Naive B cell (primary cell): ENCODE measurements around the gene CAMK2B. TPM values are rescaled to one million over a fixed set of nuclear protein-coding genes. Genes with fewer than 3 reads are reported as not detected.
A peak's percentile ranks its signal among the peaks of the same experiment; 100 is the strongest.

Source experiments
- ATAC-seq, 2 donors: fragments of 150-1000 bp; cut with Tn5 transposase; 2 replicates each; pipeline ENCODE4 v1.10.0; 2021; ENCODE audit warnings: low read depth in 2 of 2, mild to moderate bottlenecking in 2 of 2, moderate library complexity in 2 of 2
- DNase-seq: peaks from one replicate; pipeline ENCODE4 v3.0.0; 2022
- H3K27ac Mint-ChIP-seq, 6 donors: one replicate each; pipeline ENCODE4 v1.8.0; 2020 to 2022; ENCODE audit warnings: mild to moderate bottlenecking in 6 of 6, mixed read lengths in 6 of 6, moderate library complexity in 5 of 6, inconsistent platforms in 2 of 6
- H3K27me3 Mint-ChIP-seq, 3 donors: one replicate each; pipeline ENCODE4 v1.8.0; 2021 to 2022; ENCODE audit warnings: mixed read lengths in 3 of 3, mild to moderate bottlenecking in 1 of 3
- H3K36me3 Mint-ChIP-seq, 2 donors: one replicate each; pipeline ENCODE4 v1.8.0; 2020 to 2022; ENCODE audit warnings: mixed read lengths in 2 of 2, inconsistent platforms in 1 of 2, mild to moderate bottlenecking in 1 of 2
- H3K4me1 Mint-ChIP-seq, 3 donors: one replicate each; pipeline ENCODE4 v1.8.0; 2020 to 2022; ENCODE audit warnings: mixed read lengths in 3 of 3, inconsistent platforms in 1 of 3, mild to moderate bottlenecking in 1 of 3, moderate library complexity in 1 of 3
- H3K4me3 Mint-ChIP-seq, 8 donors: one replicate each; pipeline ENCODE4 v1.8.0; 2020 to 2022; ENCODE audit warnings: mild to moderate bottlenecking in 8 of 8, mixed read lengths in 8 of 8, moderate library complexity in 8 of 8, inconsistent platforms in 2 of 8
- H3K9me3 Mint-ChIP-seq, 7 donors: one replicate each; pipeline ENCODE4 v1.8.0; 2020 to 2022; ENCODE audit warnings: mixed read lengths in 7 of 7, mild to moderate bottlenecking in 5 of 7, inconsistent platforms in 2 of 7, moderate library complexity in 1 of 7
- polyA plus RNA-seq, 6 donors: library from polyadenylated mRNA; unstranded; fragments of 300-500 nt; fragmentation: Illumina TruSeq; gene quantifications; one replicate each; pipeline ENCODE4 v1.2.3, GENCODE V29; 2021; ENCODE audit warnings: low read depth in 6 of 6

Gene CAMK2B
- polyA plus RNA-seq, 6 donors from 2014 or later = not detected

GRCh38 chr7:44226396-44226753 lies 99.0 kb downstream of the CAMK2B start:
- H3K27ac Mint-ChIP-seq = no peak overlapping the region
- no peaks in the 10 kb centered on the region for H3K9me3 Mint-ChIP-seq
- ATAC-seq (no peak), DNase-seq (no peak)
- H3K4me3 Mint-ChIP-seq = no peak overlapping the region
- H3K27me3 Mint-ChIP-seq = peaks cover 4 to 36% (median 22%) of the 10 kb centered on the region in 3 donors
- no peaks in the 10 kb centered on the region for H3K36me3 Mint-ChIP-seq
- H3K4me1 Mint-ChIP-seq = no peaks in the 10 kb centered on the region

GRCh38 chr7:44225566-44226395 lies 99.6 kb downstream of the CAMK2B start:
- Mint-ChIP-seq H3K4me1 (no peaks in the 10 kb centered on the region), H3K36me3 (no peaks in the 10 kb centered on the region), H3K27ac (no peak overlapping the region), H3K4me3 (no peak overlapping the region), H3K27me3 (peaks cover 4 to 36% (median 22%) of the 10 kb centered on the region in 3 donors), H3K9me3 (no peaks in the 10 kb centered on the region)
- ATAC-seq = no peak
- DNase-seq = no peak

- H3K4me1 Mint-ChIP-seq = no peaks in the 10 kb centered on the region
- no peak for ATAC-seq
- peaks cover 4 to 36% (median 22%) of the 10 kb centered on the region in 3 donors for H3K27me3 Mint-ChIP-seq
- H3K9me3 Mint-ChIP-seq = no peaks in the 10 kb centered on the region
- H3K36me3 Mint-ChIP-seq = no peaks in the 10 kb centered on the region
- no peak overlapping the region for H3K27ac Mint-ChIP-seq
- DNase-seq = no peak
- H3K4me3 Mint-ChIP-seq = no peak overlapping the region
Measured at GRCh38 chr7:44224974-44225565, 100.3 kb downstream of the CAMK2B start.

- no peaks in the 10 kb centered on the region for H3K36me3 Mint-ChIP-seq
- no peak for DNase-seq
- no peak for ATAC-seq
- H3K27ac Mint-ChIP-seq = peak overlapping the region in 1 of 6 donors; percentile 67
- H3K4me3 Mint-ChIP-seq = no peak overlapping the region
- peaks cover 4 to 36% (median 22%) of the 10 kb centered on the region in 3 donors for H3K27me3 Mint-ChIP-seq
- H3K4me1 Mint-ChIP-seq = no peaks in the 10 kb centered on the region
- H3K9me3 Mint-ChIP-seq = no peaks in the 10 kb centered on the region
Measured at GRCh38 chr7:44224080-44224973, 101.1 kb downstream of the CAMK2B start.

- Mint-ChIP-seq H3K36me3 (no peaks in the 10 kb centered on the region), H3K27ac (peak overlapping the region in 1 of 6 donors; percentile 67), H3K9me3 (no peaks in the 10 kb centered on the region), H3K4me3 (no peak overlapping the region), H3K4me1 (no peaks in the 10 kb centered on the region), H3K27me3 (peaks cover 4 to 36% (median 22%) of the 10 kb centered on the region in 3 donors)
- DNase-seq (no peak), ATAC-seq (no peak)
Measured at GRCh38 chr7:44223362-44224079, 101.9 kb downstream of the CAMK2B start.

- peaks cover 4 to 32% (median 22%) of the 10 kb centered on the region in 3 donors for H3K27me3 Mint-ChIP-seq
- DNase-seq (no peak), ATAC-seq (no peak)
- H3K4me1 Mint-ChIP-seq = no peaks in the 10 kb centered on the region
- H3K4me3 Mint-ChIP-seq = no peak overlapping the region
- no peaks in the 10 kb centered on the region for H3K9me3 Mint-ChIP-seq
- H3K27ac Mint-ChIP-seq = no peak overlapping the region
- H3K36me3 Mint-ChIP-seq = no peaks in the 10 kb centered on the region
Measured at GRCh38 chr7:44222776-44223261, 102.6 kb downstream of the CAMK2B start.

GRCh38 chr7:44222074-44222473 lies 103.3 kb downstream of the CAMK2B start:
- no peaks in the 10 kb centered on the region for H3K4me1 Mint-ChIP-seq
- no peak for ATAC-seq
- no peak overlapping the region for H3K27ac Mint-ChIP-seq

GRCh38 chr7:44221231-44221791 lies 104.1 kb downstream of the CAMK2B start:
- no peaks in the 10 kb centered on the region for H3K36me3 Mint-ChIP-seq
- ATAC-seq (no peak), DNase-seq (no peak)
- H3K27ac Mint-ChIP-seq = no peak overlapping the region
- no peaks in the 10 kb centered on the region for H3K4me1 Mint-ChIP-seq
- no peaks in the 10 kb centered on the region for H3K9me3 Mint-ChIP-seq
- peaks cover 4 to 28% (median 19%) of the 10 kb centered on the region in 3 donors for H3K27me3 Mint-ChIP-seq
- H3K4me3 Mint-ChIP-seq = no peak overlapping the region

More at GRCh38 chr7:44222074-44222473, 103.3 kb downstream of the CAMK2B start:
- DNase-seq = no peak
- Mint-ChIP-seq H3K36me3 (no peaks in the 10 kb centered on the region), H3K9me3 (no peaks in the 10 kb centered on the region), H3K4me3 (no peak overlapping the region), H3K27me3 (peaks cover 4 to 31% (median 22%) of the 10 kb centered on the region in 3 donors)

GRCh38 chr7:44220358-44221112 lies 104.9 kb downstream of the CAMK2B start:
- H3K4me3 Mint-ChIP-seq = no peak overlapping the region
- ATAC-seq (no peak), DNase-seq (no peak)
- no peaks in the 10 kb centered on the region for H3K36me3 Mint-ChIP-seq
- no peak overlapping the region for H3K27ac Mint-ChIP-seq
- H3K4me1 Mint-ChIP-seq = no peaks in the 10 kb centered on the region
- peaks cover 0 to 20% (median 11%) of the 10 kb centered on the region in 3 donors for H3K27me3 Mint-ChIP-seq
- no peaks in the 10 kb centered on the region for H3K9me3 Mint-ChIP-seq

- no peaks in the 10 kb centered on the region for H3K4me1 Mint-ChIP-seq
- no peak overlapping the region for H3K4me3 Mint-ChIP-seq
- no peaks in the 10 kb centered on the region for H3K36me3 Mint-ChIP-seq
- ATAC-seq (no peak), DNase-seq (no peak)
- peaks cover 0 to 17% (median 10%) of the 10 kb centered on the region in 3 donors for H3K27me3 Mint-ChIP-seq
- no peak overlapping the region for H3K27ac Mint-ChIP-seq
- no peaks in the 10 kb centered on the region for H3K9me3 Mint-ChIP-seq
Measured at GRCh38 chr7:44220046-44220357, 105.4 kb downstream of the CAMK2B start.

- Mint-ChIP-seq H3K9me3 (no peaks in the 10 kb centered on the region), H3K36me3 (no peaks in the 10 kb centered on the region), H3K4me1 (peaks cover under 1 to 2% (median 1%) of the 10 kb centered on the region in 3 donors), H3K27me3 (peaks cover 0 to 16% (median 10%) of the 10 kb centered on the region in 3 donors), H3K27ac (no peak overlapping the region), H3K4me3 (no peak overlapping the region)
- ATAC-seq (no peak), DNase-seq (no peak)
Measured at GRCh38 chr7:44219371-44220045, 105.9 kb downstream of the CAMK2B start.
